H9 (cell line): ENCODE data around the gene WDR54. TPM values are rescaled to one million over a fixed set of nuclear protein-coding genes. Genes with fewer than 3 reads are reported as not detected.

Experiments used
- DNase-seq: peaks from one replicate; pipeline ENCODE4 v3.0.0-alpha.2; 2017
- H2AFZ ChIP-seq: one replicate; pipeline ENCODE4 v1.6.1; 2013; ENCODE audit warnings: mild to moderate bottlenecking, low read length, control low read depth, moderate library complexity
- H2AK5ac ChIP-seq: 2 replicates; pipeline ENCODE4 v1.6.1; 2013; ENCODE audit warnings: low read length, control low read depth, mixed read lengths; ENCODE audit not compliant: insufficient read length
- H2BK120ac ChIP-seq: one replicate; pipeline ENCODE4 v1.6.1; 2013; ENCODE audit warnings: low read depth, mild to moderate bottlenecking, low read length, control low read depth, inconsistent platforms; ENCODE audit not compliant: poor library complexity, severe bottlenecking
- H2BK12ac ChIP-seq: 2 replicates; pipeline ENCODE4 v1.6.1; 2013; ENCODE audit warnings: low read length, control low read depth, mixed read lengths, low read depth; ENCODE audit not compliant: insufficient read length
- H2BK15ac ChIP-seq: 2 replicates; pipeline ENCODE4 v1.6.1; 2013; ENCODE audit warnings: low read depth, low read length, control low read depth
- H2BK20ac ChIP-seq: one replicate; pipeline ENCODE4 v1.6.1; 2013; ENCODE audit warnings: low read depth, mild to moderate bottlenecking, low read length, control low read depth, inconsistent platforms; ENCODE audit not compliant: poor library complexity, severe bottlenecking
- H2BK5ac ChIP-seq: 2 replicates; pipeline ENCODE4 v1.6.1; 2013; ENCODE audit warnings: low read length, control low read depth, mixed read lengths; ENCODE audit not compliant: insufficient read length
- H3K14ac ChIP-seq: 2 replicates; pipeline ENCODE4 v1.6.1; 2013; ENCODE audit warnings: low read length, control low read depth; ENCODE audit not compliant: insufficient read depth
- H3K18ac ChIP-seq: 2 replicates; pipeline ENCODE4 v1.6.1; 2013; ENCODE audit warnings: low read depth, mild to moderate bottlenecking, mixed read lengths, low read length, control low read depth; ENCODE audit not compliant: insufficient read length
- H3K23ac ChIP-seq: 2 replicates; pipeline ENCODE4 v1.6.1; 2013; ENCODE audit warnings: low read length, control low read depth, mixed read lengths, low read depth; ENCODE audit not compliant: insufficient read length
- H3K23me2 ChIP-seq: 2 replicates; pipeline ENCODE4 v1.6.1; 2013; ENCODE audit warnings: low read depth, mild to moderate bottlenecking, mixed read lengths, low read length, control low read depth; ENCODE audit not compliant: insufficient read length, poor library complexity, severe bottlenecking
- H3K27ac ChIP-seq: 2 replicates; pipeline ENCODE4 v1.5.1; 2013; ENCODE audit warnings: low read length, control low read depth, mixed read lengths, low read depth; ENCODE audit not compliant: insufficient read length
- H3K27me3 ChIP-seq: 2 replicates; pipeline ENCODE4 v1.6.1; 2013; ENCODE audit warnings: low read length, control low read depth, inconsistent platforms; ENCODE audit not compliant: insufficient read depth
- H3K4ac ChIP-seq: 2 replicates; pipeline ENCODE4 v1.6.1; 2013; ENCODE audit warnings: low read depth, mild to moderate bottlenecking, control low read depth, inconsistent platforms, low read length, moderate library complexity
- H3K4me1 ChIP-seq: 2 replicates; pipeline ENCODE4 v1.6.1; 2013; ENCODE audit warnings: low read length, control low read depth, inconsistent platforms; ENCODE audit not compliant: insufficient read depth
- H3K4me2 ChIP-seq: 2 replicates; pipeline ENCODE4 v1.6.1; 2013; ENCODE audit warnings: low read length, control low read depth, mixed read lengths; ENCODE audit not compliant: insufficient read length, insufficient read depth
- H3K56ac ChIP-seq: 2 replicates; pipeline ENCODE4 v1.6.1; 2013; ENCODE audit warnings: low read depth, mild to moderate bottlenecking, mixed read lengths, low read length, control low read depth; ENCODE audit not compliant: insufficient read length
- H3K79me1 ChIP-seq: 2 replicates; pipeline ENCODE4 v1.6.1; 2013; ENCODE audit warnings: low read depth, mild to moderate bottlenecking, moderate library complexity, low read length, control low read depth, inconsistent platforms; ENCODE audit not compliant: insufficient read depth, poor library complexity, severe bottlenecking
- H3K79me2 ChIP-seq: 2 replicates; pipeline ENCODE4 v1.6.1; 2013; ENCODE audit warnings: low read length, control low read depth, inconsistent platforms; ENCODE audit not compliant: insufficient read depth
- H3K9ac ChIP-seq: 2 replicates; pipeline ENCODE4 v1.6.1; 2013; ENCODE audit warnings: low read length, control low read depth, mixed read lengths; ENCODE audit not compliant: insufficient read length; ENCODE audit errors: extremely low read depth
- H3K9me3 ChIP-seq: one replicate; pipeline ENCODE4 v1.6.1; 2013; ENCODE audit warnings: low read depth, low read length, inconsistent platforms; ENCODE audit not compliant: control insufficient read depth
- H3T11ph ChIP-seq: one replicate; pipeline ENCODE4 v1.6.1; 2013; ENCODE audit warnings: mild to moderate bottlenecking, low read length, control low read depth, inconsistent platforms
- H4K20me1 ChIP-seq: one replicate; pipeline ENCODE4 v1.6.1; 2013; ENCODE audit not compliant: control insufficient read depth, insufficient read length, insufficient read depth
- H4K5ac ChIP-seq: 2 replicates; pipeline ENCODE4 v1.6.1; 2013; ENCODE audit warnings: low read depth, mild to moderate bottlenecking, mixed read lengths, low read length, control low read depth; ENCODE audit not compliant: insufficient read length
- H4K8ac ChIP-seq: replicated peaks from 2 replicates; pipeline ENCODE4 v1.6.1; 2013; ENCODE audit warnings: low read length, control low read depth, mixed read lengths, low read depth; ENCODE audit not compliant: insufficient read length
- H4K91ac ChIP-seq: 2 replicates; pipeline ENCODE4 v1.6.1; 2013; ENCODE audit warnings: low read depth, mild to moderate bottlenecking, moderate library complexity, mixed read lengths, low read length, control low read depth; ENCODE audit not compliant: insufficient read length
- H3K27ac Mint-ChIP-seq, 3 experiments: 2 replicates in 2 of 3; 3 replicates in 1 of 3; pipeline ENCODE4 v1.8.0; 2020 to 2021; ENCODE audit warnings: mixed read lengths in 3 of 3, mild to moderate bottlenecking in 1 of 3, moderate library complexity in 1 of 3
- H3K27me3 Mint-ChIP-seq: 2 replicates; pipeline ENCODE4 v1.8.0; 2021; ENCODE audit warnings: low read depth, mild to moderate bottlenecking, moderate library complexity, mixed read lengths
- H3K36me3 Mint-ChIP-seq, 3 experiments: 2 replicates in 2 of 3; 3 replicates in 1 of 3; pipeline ENCODE4 v1.8.0; 2020 to 2021; ENCODE audit warnings: low read depth in 3 of 3, mixed read lengths in 3 of 3; ENCODE audit not compliant: insufficient read depth in 1 of 3
- H3K4me1 Mint-ChIP-seq, 2 experiments: 2 replicates each; pipeline ENCODE4 v1.8.0; 2020; ENCODE audit warnings: mixed read lengths in 2 of 2
- H3K4me3 Mint-ChIP-seq, 2 experiments: 2 replicates in 1 of 2; 3 replicates in 1 of 2; pipeline ENCODE4 v1.8.0; 2020 to 2021; ENCODE audit warnings: mild to moderate bottlenecking in 2 of 2, mixed read lengths in 2 of 2, moderate library complexity in 1 of 2
- H3K9me3 Mint-ChIP-seq, 2 experiments: 2 replicates in 1 of 2; 3 replicates in 1 of 2; pipeline ENCODE4 v1.8.0; 2020; ENCODE audit warnings: mild to moderate bottlenecking in 2 of 2, mixed read lengths in 2 of 2, moderate library complexity in 1 of 2
- CTCF ChIP-seq: fragments of 200-600 bp; sonication (generic); conservative IDR thresholded peaks from 3 replicates; pipeline ENCODE4 v1.8.0; 2021; ENCODE audit warnings: antibody characterized with exemption, mild to moderate bottlenecking
- WGBS: extraction: QIAGEN DNeasy Blood & Tissue Kit; methylation state at CpG from one replicate; pipeline ENCODE4 v1.1.7; 2013; ENCODE audit warnings: missing lambda C conversion rate, low lambda C conversion rate, mixed read lengths; ENCODE audit not compliant: insufficient read length; ENCODE audit errors: extremely low coverage; 5-methylcytosine and 5-hydroxymethylcytosine counted together
- total RNA-seq: library from RNA; stranded (reverse); gene quantifications from 2 replicates; pipeline ENCODE4 v1.2.1, GENCODE V29; 2021

WDR54 gene
- total RNA-seq, 1 experiment from 2014 or later = 66.4 TPM

GRCh38 chr2:74383254-74383653 lies 38.3 kb upstream of the WDR54 start:
- Histone ChIP-seq H3T11ph (no peak overlapping the region), H3K23ac (no peak overlapping the region), H2BK20ac (no peak overlapping the region), H3K79me1 (peaks cover 11% of the 10 kb centered on the region), H3K4ac (no peak overlapping the region), H2BK5ac (no peak overlapping the region), H3K18ac (no peak overlapping the region), H3K14ac (no peak overlapping the region), H2AFZ (no peak overlapping the region), H3K4me2 (no peak overlapping the region), H2AK5ac (no peak overlapping the region), H3K9ac (no peak overlapping the region), H2BK12ac (no peak overlapping the region), H3K9me3 (no peaks in the 10 kb centered on the region), H3K27me3 (no peaks in the 10 kb centered on the region), H3K23me2 (no peaks in the 10 kb centered on the region), H3K27ac (no peak overlapping the region), H4K8ac (no peak overlapping the region), H4K20me1 (no peaks in the 10 kb centered on the region), H3K79me2 (peaks cover 7% of the 10 kb centered on the region; the same call in 1 of the 2 replicates), H3K56ac (no peak overlapping the region), H2BK15ac (no peak overlapping the region), H3K4me1 (no peaks in the 10 kb centered on the region; the same call in 1 of the 2 replicates), H4K5ac (no peak overlapping the region), H2BK120ac (no peak overlapping the region), H4K91ac (no peak overlapping the region)
- no CpG with 5 or more reads among the region's 1 CpG for WGBS
- Mint-ChIP-seq H3K4me3 (no peak overlapping the region), H3K9me3 (no peaks in the 10 kb centered on the region), H3K27me3 (no peaks in the 10 kb centered on the region), H3K27ac (peak overlapping the region in 2 of 3 experiments; percentile 17 to 30; a peak in 3 of 7 replicates), H3K36me3 (peaks cover 2 to 5% (median 2%) of the 10 kb centered on the region in 3 experiments; a peak in 5 of 7 replicates), H3K4me1 (peaks cover 18 to 27% of the 10 kb centered on the region in 2 experiments)
- DNase-seq = no peak
- no peak for TF ChIP-seq CTCF
